ENCODE data around the gene KIRREL1. TPM values are rescaled to one million over a fixed set of nuclear protein-coding genes. Genes with fewer than 3 reads are reported as not detected.
A peak's percentile ranks its signal among the peaks of the same experiment; 100 is the strongest.

KIRREL1 gene
- total RNA-seq, 1 experiment from 2014 or later = 42.4 TPM

- Mint-ChIP-seq H3K27ac (peak overlapping the region; percentile 82), H3K4me3 (no peak overlapping the region), H3K9me3 (no peaks in the 10 kb centered on the region), H3K4me1 (peaks cover 84% of the 10 kb centered on the region), H3K36me3 (no peaks in the 10 kb centered on the region), H3K27me3 (ENCODE audit: low read depth) (no peaks in the 10 kb centered on the region)
- ATAC-seq = peak; percentile 34
- no peak for DNase-seq (ENCODE audit: low spot score)
- CTCF ChIA-PET = interaction anchor here (0.9 to 2.6 kb wide), 15 partner anchors 10 to 119 kb away, joined by 3 to 31 read pairs (median 6); partner anchors contain the start of gene KIRREL1
- TF ChIP-seq EMX1 (CRISPR knock-in tag; IDR thresholded peaks at IDR 0.05) = no peak
- TF ChIP-seq RELA (CRISPR knock-in tag; IDR thresholded peaks at IDR 0.05; ENCODE audit: borderline replicate concordance) = no peak
- TF ChIP-seq SMAD3 (CRISPR knock-in tag; IDR thresholded peaks at IDR 0.05; ENCODE audit: borderline replicate concordance) = no peak
- no peak for TF ChIP-seq ATF1 (CRISPR knock-in tag; IDR thresholded peaks at IDR 0.05)
- TF ChIP-seq ZMAT4 (CRISPR knock-in tag; IDR thresholded peaks at IDR 0.05) = no peak
- no peak for TF ChIP-seq HMGXB4 (CRISPR knock-in tag; IDR thresholded peaks at IDR 0.05)
- TF ChIP-seq ELF4 (CRISPR knock-in tag; IDR thresholded peaks at IDR 0.05; ENCODE audit: low read depth) = no peak
- TF ChIP-seq NFE2L1 (CRISPR knock-in tag; IDR thresholded peaks at IDR 0.05) = no peak
- no peak for TF ChIP-seq ZNF425 (CRISPR knock-in tag; conservative IDR thresholded peaks at IDR 0.05)
- no peak for TF ChIP-seq FOXP4 (CRISPR knock-in tag; IDR thresholded peaks at IDR 0.05)
- no peak for TF ChIP-seq MXD4 (CRISPR knock-in tag; IDR thresholded peaks at IDR 0.05; ENCODE audit: borderline replicate concordance)
- POLR2A ChIA-PET = interaction anchor here (0.6 to 1.0 kb wide), 3 partner anchors 12 to 1943 kb away, joined by 3 to 4 read pairs (median 4); no protein-coding TSS in a partner anchor
Observed at GRCh38 chr1:158002022-158002630, 8.7 kb downstream of the KIRREL1 start.

GRCh38 chr1:158002631-158003405, 9.4 kb downstream of the KIRREL1 start:
- Mint-ChIP-seq H3K27ac (peak overlapping the region; percentile 82), H3K9me3 (no peaks in the 10 kb centered on the region)
- TF ChIP-seq ZNF423 (CRISPR knock-in tag; IDR thresholded peaks at IDR 0.05) = no peak
- TF ChIP-seq ZBTB21 (CRISPR knock-in tag; IDR thresholded peaks at IDR 0.05; ENCODE audit: borderline replicate concordance) = no peak
- no peak for TF ChIP-seq ZNF416 (CRISPR knock-in tag; IDR thresholded peaks at IDR 0.05)
- no peak for TF ChIP-seq NR3C1 (CRISPR knock-in tag; conservative IDR thresholded peaks at IDR 0.05; ENCODE audit: low read depth)
- no peak for TF ChIP-seq ATF2 (CRISPR knock-in tag; IDR thresholded peaks at IDR 0.05; ENCODE audit: borderline replicate concordance, low read depth)
- TF ChIP-seq HMGA2 (CRISPR knock-in tag; IDR thresholded peaks at IDR 0.05) = no peak
- no peak for TF ChIP-seq ZSCAN18 (CRISPR knock-in tag; IDR thresholded peaks at IDR 0.05)
- no peak for TF ChIP-seq ETV6 (CRISPR knock-in tag; IDR thresholded peaks at IDR 0.05)
- no peak for TF ChIP-seq ZNF219 (CRISPR knock-in tag; IDR thresholded peaks at IDR 0.05; ENCODE audit: borderline replicate concordance)
- TF ChIP-seq ZNF232 (CRISPR knock-in tag; IDR thresholded peaks at IDR 0.05) = no peak
- TF ChIP-seq SMAD3 (CRISPR knock-in tag; IDR thresholded peaks at IDR 0.05; ENCODE audit: borderline replicate concordance) = no peak
- TF ChIP-seq IRF2 (CRISPR knock-in tag; IDR thresholded peaks at IDR 0.05; ENCODE audit: borderline replicate concordance, low read depth) = no peak
- no peak for TF ChIP-seq ATF1 (CRISPR knock-in tag; IDR thresholded peaks at IDR 0.05)
- TF ChIP-seq RELA (CRISPR knock-in tag; IDR thresholded peaks at IDR 0.05; ENCODE audit: borderline replicate concordance) = no peak
- TF ChIP-seq ESRRA (CRISPR knock-in tag; IDR thresholded peaks at IDR 0.05; ENCODE audit: borderline replicate concordance) = no peak

More at GRCh38 chr1:158002631-158003405, 9.4 kb downstream of the KIRREL1 start:
- no peaks in the 10 kb centered on the region for H3K36me3 Mint-ChIP-seq
- peaks cover 87% of the 10 kb centered on the region for H3K4me1 Mint-ChIP-seq
- ChIA-PET CTCF (interaction anchor here (0.9 to 2.6 kb wide), 15 partner anchors 9 to 119 kb away, joined by 3 to 31 read pairs (median 6); partner anchors contain the start of gene KIRREL1), POLR2A (interaction anchor here (0.6 to 1.0 kb wide), 5 partner anchors 11 to 1942 kb away, joined by 3 to 5 read pairs (median 4); no protein-coding TSS in a partner anchor)
- no peak overlapping the region; the same call in 1 of the 2 replicates for H3K4me3 Mint-ChIP-seq
- ATAC-seq (peak; percentile 41), DNase-seq (ENCODE audit: low spot score) (peak; percentile 56)
- no peaks in the 10 kb centered on the region for H3K27me3 Mint-ChIP-seq (ENCODE audit: low read depth)

Measured in WTC11 (cell line).